Endothelial cell of umbilical vein (primary cell): ENCODE measurements around the gene LYVE1.

Experiments used
- JUN ChIP-seq: IDR thresholded peaks from 2 replicates; pipeline ENCODE4 v1.6.1; 2011; ENCODE audit warnings: borderline replicate concordance, low read depth; ENCODE audit not compliant: insufficient read length, insufficient read depth
- POLR2A ChIP-seq: IDR thresholded peaks from 2 replicates; pipeline ENCODE4 v1.6.1; 2012; ENCODE audit warnings: low read depth, mild to moderate bottlenecking, control low read depth, low read length
- TF ChIP-seq, protein P1 (sequence below), 2 donors: IDR thresholded peaks; 1 replicate in 1 of 2; 2 replicates in 1 of 2; pipeline ENCODE4 v1.5.1; 2011; ENCODE audit warnings: low read length in 2 of 2, mild to moderate bottlenecking in 2 of 2, moderate library complexity in 2 of 2, control low read depth in 1 of 2, inconsistent platforms in 1 of 2, low read depth in 1 of 2; ENCODE audit not compliant: insufficient read depth in 1 of 2; ENCODE audit errors: extremely low read depth in 1 of 2

DNA sequence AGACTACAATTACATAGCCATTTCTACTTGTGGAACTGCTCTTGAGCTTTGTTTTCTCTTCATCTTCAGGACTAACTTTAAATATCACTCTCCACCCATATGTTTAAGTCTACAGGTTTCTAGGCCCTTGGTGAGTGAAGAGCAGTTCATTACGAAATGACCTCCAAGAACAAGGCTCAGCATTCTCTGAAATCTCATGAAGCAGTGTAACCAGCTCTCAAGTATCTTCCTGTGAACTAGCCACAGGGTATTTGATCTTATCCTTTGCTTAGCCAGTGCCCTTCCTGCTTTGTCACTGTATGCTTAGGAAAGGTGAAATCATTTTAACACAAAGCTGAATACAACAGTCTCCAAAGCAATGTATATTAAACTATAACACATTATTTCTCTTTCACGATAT is 20.4 kb upstream of the LYVE1 start:
- TF ChIP-seq, protein P1, sequence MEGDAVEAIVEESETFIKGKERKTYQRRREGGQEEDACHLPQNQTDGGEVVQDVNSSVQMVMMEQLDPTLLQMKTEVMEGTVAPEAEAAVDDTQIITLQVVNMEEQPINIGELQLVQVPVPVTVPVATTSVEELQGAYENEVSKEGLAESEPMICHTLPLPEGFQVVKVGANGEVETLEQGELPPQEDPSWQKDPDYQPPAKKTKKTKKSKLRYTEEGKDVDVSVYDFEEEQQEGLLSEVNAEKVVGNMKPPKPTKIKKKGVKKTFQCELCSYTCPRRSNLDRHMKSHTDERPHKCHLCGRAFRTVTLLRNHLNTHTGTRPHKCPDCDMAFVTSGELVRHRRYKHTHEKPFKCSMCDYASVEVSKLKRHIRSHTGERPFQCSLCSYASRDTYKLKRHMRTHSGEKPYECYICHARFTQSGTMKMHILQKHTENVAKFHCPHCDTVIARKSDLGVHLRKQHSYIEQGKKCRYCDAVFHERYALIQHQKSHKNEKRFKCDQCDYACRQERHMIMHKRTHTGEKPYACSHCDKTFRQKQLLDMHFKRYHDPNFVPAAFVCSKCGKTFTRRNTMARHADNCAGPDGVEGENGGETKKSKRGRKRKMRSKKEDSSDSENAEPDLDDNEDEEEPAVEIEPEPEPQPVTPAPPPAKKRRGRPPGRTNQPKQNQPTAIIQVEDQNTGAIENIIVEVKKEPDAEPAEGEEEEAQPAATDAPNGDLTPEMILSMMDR (IDR thresholded peaks at IDR 0.05; ENCODE audit: extremely low read depth in 1 of 2, insufficient read depth in 1 of 2, low read depth in 1 of 2, low read length in 2 of 2), result no peak
- TF ChIP-seq POLR2A (no peak), JUN (no peak)
